ENCODE measurements around the gene ZNF30. TPM values are rescaled to one million over a fixed set of nuclear protein-coding genes. Genes with fewer than 3 reads are reported as not detected.

ZNF30 gene
- total RNA-seq, 1 experiment from 2014 or later = 8.3 TPM

GRCh38 chr19:34932494-34932893, 5.8 kb downstream of the ZNF30 start:
- Histone ChIP-seq H3K9me3 (ENCODE audit: control insufficient read depth, low read depth, low read length) (no peaks in the 10 kb centered on the region), H2BK120ac (ENCODE audit: low read depth, low read length, poor library complexity, severe bottlenecking) (no peak overlapping the region), H3K23me2 (ENCODE audit: insufficient read length, low read depth, low read length, poor library complexity, severe bottlenecking) (no peaks in the 10 kb centered on the region), H3K4me2 (ENCODE audit: insufficient read depth, insufficient read length, low read length) (no peak overlapping the region), H2AFZ (ENCODE audit: low read length) (no peak overlapping the region), H2AK5ac (ENCODE audit: insufficient read length, low read length) (no peak overlapping the region), H2BK20ac (ENCODE audit: low read depth, low read length, poor library complexity, severe bottlenecking) (no peak overlapping the region), H3K4me1 (ENCODE audit: insufficient read depth, low read length) (no peaks in the 10 kb centered on the region), H3T11ph (ENCODE audit: low read length) (no peak overlapping the region), H3K79me2 (ENCODE audit: insufficient read depth, low read length) (no peaks in the 10 kb centered on the region), H3K9ac (ENCODE audit: extremely low read depth, insufficient read length, low read length) (no peak overlapping the region), H4K5ac (ENCODE audit: insufficient read length, low read depth, low read length) (no peak overlapping the region), H4K91ac (ENCODE audit: insufficient read length, low read depth, low read length) (no peak overlapping the region), H3K27ac (ENCODE audit: insufficient read length, low read depth, low read length) (no peak overlapping the region), H3K4ac (ENCODE audit: low read depth, low read length) (no peak overlapping the region), H4K8ac (replicated peaks; ENCODE audit: insufficient read length, low read depth, low read length) (no peak overlapping the region), H3K56ac (ENCODE audit: insufficient read length, low read depth, low read length) (no peak overlapping the region), H2BK5ac (ENCODE audit: insufficient read length, low read length) (no peak overlapping the region), H3K14ac (ENCODE audit: insufficient read depth, low read length) (no peak overlapping the region), H3K79me1 (ENCODE audit: insufficient read depth, low read depth, low read length, poor library complexity, severe bottlenecking) (no peaks in the 10 kb centered on the region), H3K23ac (ENCODE audit: insufficient read length, low read depth, low read length) (no peak overlapping the region), H3K18ac (ENCODE audit: insufficient read length, low read depth, low read length) (no peak overlapping the region), H3K27me3 (ENCODE audit: insufficient read depth, low read length) (no peaks in the 10 kb centered on the region), H2BK12ac (ENCODE audit: insufficient read length, low read depth, low read length) (no peak overlapping the region), H2BK15ac (ENCODE audit: low read depth, low read length) (no peak overlapping the region), H4K20me1 (ENCODE audit: control insufficient read depth, insufficient read depth, insufficient read length) (no peaks in the 10 kb centered on the region)
- Mint-ChIP-seq H3K4me3 (no peak overlapping the region), H3K9me3 (no peaks in the 10 kb centered on the region; a peak in 1 of 5 replicates), H3K27me3 (ENCODE audit: low read depth) (no peaks in the 10 kb centered on the region), H3K27ac (no peak overlapping the region), H3K4me1 (peaks cover 4% of the 10 kb centered on the region in 2 experiments; a peak in 2 of 4 replicates), H3K36me3 (ENCODE audit: insufficient read depth in 1 of 3, low read depth in 3 of 3) (peaks cover 36 to 60% (median 42%) of the 10 kb centered on the region in 3 experiments)
- no peak for DNase-seq
- TF ChIP-seq CTCF (conservative IDR thresholded peaks at IDR 0.05) = no peak
- no CpG with 5 or more reads among the region's 6 CpGs for WGBS (ENCODE audit: extremely low coverage, insufficient read length, low lambda C conversion rate)

Data from H9 (cell line).